ENCODE measurements around the gene ACSS2. TPM values are rescaled to one million over a fixed set of nuclear protein-coding genes. Genes with fewer than 3 reads are reported as not detected.

Gene ACSS2
- total and polyA plus RNA-seq, 2 of the 8 experiments (the other 6 are each of a cell fraction or from before 2014, with no cell fraction given), result 17.7 to 24.2 TPM

DNA sequence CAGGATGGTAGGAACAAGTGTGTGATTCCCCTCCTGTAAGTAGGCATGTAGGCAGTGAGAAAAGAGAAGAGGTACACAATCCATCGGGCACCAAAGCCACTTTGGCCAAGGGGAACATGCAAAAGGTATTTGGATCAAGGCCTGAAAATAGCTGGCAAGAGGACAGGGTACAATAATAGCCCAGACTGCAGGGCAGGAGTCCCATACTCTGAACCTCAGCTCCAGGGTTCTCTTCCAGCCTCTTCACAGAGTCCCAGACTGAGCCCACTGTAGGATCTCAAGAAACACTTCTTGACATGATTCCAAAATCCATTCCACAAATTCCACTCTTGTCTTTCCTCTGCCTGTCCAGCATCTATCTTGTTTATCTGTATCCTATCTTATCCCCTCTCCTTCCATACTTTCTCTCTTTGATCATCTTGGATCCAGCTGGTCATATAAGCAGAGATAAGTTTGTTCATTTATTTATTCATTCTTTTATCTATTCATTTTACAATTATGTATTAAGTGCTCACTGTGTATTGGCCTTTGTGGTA is 19.7 kb downstream of the ACSS2 start:
- H3K23me2 ChIP-seq (ENCODE audit: low read depth, low read length), result no peaks in the 10 kb centered on the region
- no peak overlapping the region for H3K56ac ChIP-seq (replicated peaks; ENCODE audit: insufficient read length, low read depth, low read length)
- H4K91ac ChIP-seq (replicated peaks; ENCODE audit: insufficient read length, low read length), result no peak overlapping the region
- H3K9me3 ChIP-seq (ENCODE audit: insufficient read depth in 2 of 2, low read depth in 1 of 2, low read length in 1 of 2), result peaks cover 0 to 2% of the 10 kb centered on the region in 2 experiments; a peak in 1 of 4 replicates
- DNase-seq (ENCODE audit: low read depth in 1 of 2, low spot score in 2 of 2), result no peak
- TF ChIP-seq USF2 (IDR thresholded peaks at IDR 0.05; ENCODE audit: low read length), result no peak
- TF ChIP-seq SIRT6 (IDR thresholded peaks at IDR 0.05; ENCODE audit: low read length), result no peak
- no peak for TF ChIP-seq SP4 (IDR thresholded peaks at IDR 0.05; ENCODE audit: low read length)
- TF ChIP-seq, protein P1, sequence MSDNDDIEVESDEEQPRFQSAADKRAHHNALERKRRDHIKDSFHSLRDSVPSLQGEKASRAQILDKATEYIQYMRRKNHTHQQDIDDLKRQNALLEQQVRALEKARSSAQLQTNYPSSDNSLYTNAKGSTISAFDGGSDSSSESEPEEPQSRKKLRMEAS (IDR thresholded peaks at IDR 0.05), result no peak
- H2BK5ac ChIP-seq (ENCODE audit: low read depth, low read length), result no peak overlapping the region
- H3K9ac ChIP-seq (replicated peaks in 1 of 4; ENCODE audit: extremely low read depth in 1 of 4, low read depth in 3 of 4, low read length in 3 of 4), result no peak overlapping the region
- no peaks in the 10 kb centered on the region for H3K27me3 ChIP-seq (replicated peaks in 1 of 4; ENCODE audit: control insufficient read depth in 3 of 4, extremely low read depth in 1 of 4, insufficient read depth in 3 of 4, low read length in 3 of 4)
- CTCF ChIA-PET (ENCODE audit: partially characterized antibody), result interaction anchor here (1.7 to 1.8 kb wide), 2 partner anchors 11 to 103 kb away, joined by 3 to 5 read pairs; no protein-coding TSS in a partner anchor
- no peaks in the 10 kb centered on the region; the same call in 1 of the 2 replicates for H3K79me1 ChIP-seq (ENCODE audit: low read depth, low read length)
- H4K20me1 ChIP-seq (replicated peaks in 1 of 2; ENCODE audit: control insufficient read depth in 1 of 2, insufficient read depth in 2 of 2, low read length in 2 of 2), result no peaks in the 10 kb centered on the region
- H2BK12ac ChIP-seq (ENCODE audit: low read depth, low read length), result no peak overlapping the region
- H3K14ac ChIP-seq (ENCODE audit: insufficient read length), result no peak overlapping the region
- H3K23ac ChIP-seq (ENCODE audit: insufficient read length), result no peak overlapping the region
- H2AK5ac ChIP-seq (ENCODE audit: low read depth, low read length), result no peak overlapping the region
- no peak overlapping the region for H3K4me2 ChIP-seq (ENCODE audit: insufficient read depth in 1 of 2, low read depth in 2 of 2, low read length in 2 of 2)
- H4K5ac ChIP-seq (ENCODE audit: insufficient read length, low read depth, low read length), result no peak overlapping the region
- H2AFZ ChIP-seq (ENCODE audit: low read length), result no peak overlapping the region
- H3K27ac ChIP-seq (ENCODE audit: low read depth, low read length), result no peak overlapping the region
- no peak overlapping the region for H2BK120ac ChIP-seq (replicated peaks; ENCODE audit: low read depth, low read length)
- no peak for FAIRE-seq
- no peak overlapping the region for H4K8ac ChIP-seq (ENCODE audit: extremely low read depth, insufficient read depth, low read length)
- H3K18ac ChIP-seq (ENCODE audit: extremely low read depth, low read length), result no peak overlapping the region
- no peaks in the 10 kb centered on the region for H3K4me1 ChIP-seq (replicated peaks in 1 of 4; ENCODE audit: control insufficient read depth in 3 of 4, insufficient read depth in 4 of 4, low read length in 3 of 4)
- POLR2A ChIA-PET (ENCODE audit: partially characterized antibody), result no interaction called here
- no peak overlapping the region for H2BK20ac ChIP-seq (ENCODE audit: low read length)
- H3K4ac ChIP-seq (replicated peaks; ENCODE audit: insufficient read length, low read depth, low read length), result no peak overlapping the region
- H3K4me3 ChIP-seq (ENCODE audit: extremely low read depth in 1 of 4, insufficient read depth in 2 of 4, low read depth in 3 of 4, low read length in 4 of 4), result no peak overlapping the region
- H3K79me2 ChIP-seq (ENCODE audit: control insufficient read depth in 1 of 2, insufficient read depth in 2 of 2, low read length in 2 of 2), result no peaks in the 10 kb centered on the region
- 75% methylated on average over 1 of the region's 1 CpG; no CpG with 5 or more reads in 1 of the 2 experiments for WGBS, 2 experiments (ENCODE audit: extremely low coverage in 1 of 2, insufficient coverage in 1 of 2, insufficient read length in 1 of 2, insufficient replicate concordance in 2 of 2, low coverage in 1 of 2, low lambda C conversion rate in 2 of 2, missing lambda C conversion rate in 1 of 2)
- no peak overlapping the region for H2BK15ac ChIP-seq (ENCODE audit: low read length)
- H3K36me3 ChIP-seq (ENCODE audit: control insufficient read depth in 2 of 4, insufficient read depth in 4 of 4, low read length in 3 of 4), result no peaks in the 10 kb centered on the region
